Left hindlimb (tissue), 1 donor: ENCODE results near the gene SPTBN2.
"Not testable (repeated sequence)": the region's sequence is repeated elsewhere in the genome, so short reads cannot be mapped to it uniquely, and the experiment has no call there.

ENCODE experiments used
- DNase-seq: peaks from one replicate; pipeline ENCODE4 v3.0.0-alpha.2; 2018

Gene SPTBN2

DNA sequence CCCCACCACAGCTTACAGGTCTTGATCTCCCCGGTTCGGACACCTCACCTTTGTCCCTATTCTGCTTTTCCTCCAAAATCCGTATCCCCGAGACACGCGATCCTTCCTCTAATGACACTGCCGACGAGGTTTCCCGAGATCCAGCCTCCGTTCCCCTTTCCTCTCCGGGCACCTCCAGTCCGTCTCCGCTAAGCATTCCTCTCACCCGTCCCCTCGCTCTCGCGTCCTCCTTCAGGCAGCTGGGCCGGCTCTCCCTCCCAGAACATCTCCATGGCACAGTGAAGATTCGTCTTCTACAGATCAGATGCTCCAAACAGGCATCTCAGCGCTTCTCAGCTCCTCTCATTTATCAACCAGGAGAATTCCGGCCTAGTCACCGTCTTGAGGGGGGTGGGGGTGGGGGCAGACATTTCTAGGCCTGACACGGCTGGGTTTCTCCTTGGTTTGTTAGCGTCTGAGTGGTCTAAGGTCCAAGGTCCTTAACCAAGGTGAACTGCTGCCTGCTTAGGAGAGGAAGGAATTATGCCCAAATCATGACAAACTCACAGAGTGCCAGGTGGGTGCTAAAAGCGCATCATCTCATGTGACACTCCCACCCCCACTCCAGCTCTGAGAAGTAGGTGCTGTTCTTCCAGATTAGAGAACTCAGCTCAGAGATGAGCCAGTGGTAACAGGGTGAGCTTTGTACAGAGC lies at the start of gene SPTBN2:
TSS of gene SPTBN2 (minus strand) at position 524 of the 693 bp plus-strand sequence. CDS start 7,976 bp downstream, outside the sequence.
- DNase-seq: no peak

DNA sequence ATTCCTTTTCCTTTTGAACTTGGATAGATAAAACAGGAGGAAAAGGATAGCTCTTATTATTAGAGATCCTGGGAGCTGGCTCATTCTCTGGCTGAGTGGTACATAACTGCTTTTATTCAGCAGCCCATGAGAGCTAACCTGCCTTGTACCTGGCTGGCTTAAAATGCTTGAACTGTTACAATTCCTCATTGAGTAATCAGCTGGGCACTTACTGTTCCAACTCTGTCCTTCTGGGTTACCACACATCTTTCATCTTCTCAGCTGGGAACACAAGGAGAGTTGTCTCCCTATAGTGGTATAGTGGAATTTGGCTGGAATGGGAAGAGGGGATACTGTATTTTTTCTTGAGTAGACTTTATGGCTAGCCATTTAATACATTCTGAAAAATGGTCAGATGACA lies 39.8 kb upstream of the SPTBN2 start:
- no peak for DNase-seq

DNA sequence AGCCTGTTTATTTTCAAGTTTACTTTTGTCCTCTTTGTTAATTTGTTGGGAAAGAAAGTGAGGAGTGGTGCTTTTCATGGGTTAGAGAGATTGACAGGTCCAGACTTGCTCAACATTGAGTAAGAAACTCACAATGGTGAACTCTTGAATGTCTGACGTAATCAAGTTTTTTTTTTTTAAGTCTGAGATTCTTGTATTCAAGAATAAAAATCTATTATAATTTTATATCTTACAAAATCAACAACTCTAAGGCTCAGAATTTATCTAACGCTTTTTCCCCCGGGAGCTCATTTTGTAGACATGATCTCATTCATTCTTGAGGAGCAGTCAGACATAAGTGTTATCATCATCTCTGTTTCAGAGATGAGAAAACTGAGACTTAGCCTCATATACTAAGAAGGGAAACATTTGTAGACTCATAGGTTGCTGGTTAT lies 39.1 kb upstream of the SPTBN2 start:
- DNase-seq: no peak

DNA sequence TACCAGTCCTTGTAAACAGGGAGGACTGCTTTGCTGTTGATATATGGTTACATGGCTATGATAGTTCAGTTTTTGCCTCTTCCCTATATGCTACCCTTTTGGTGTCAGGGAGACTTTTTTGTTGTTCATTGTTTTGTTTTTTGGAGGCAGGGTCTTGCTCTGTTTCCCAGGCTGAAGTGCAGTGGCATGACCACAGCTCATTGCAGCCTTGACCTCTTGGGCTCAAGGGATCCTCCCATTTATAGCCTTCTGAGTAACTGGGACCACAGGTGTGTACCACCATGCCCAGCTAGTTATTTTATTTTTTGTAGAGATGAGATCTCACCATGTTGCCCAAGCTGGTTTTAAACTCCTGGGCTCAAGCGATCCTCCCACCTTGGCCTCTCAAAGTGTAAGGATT lies 38.6 kb upstream of the SPTBN2 start:
- no peak for DNase-seq

DNA sequence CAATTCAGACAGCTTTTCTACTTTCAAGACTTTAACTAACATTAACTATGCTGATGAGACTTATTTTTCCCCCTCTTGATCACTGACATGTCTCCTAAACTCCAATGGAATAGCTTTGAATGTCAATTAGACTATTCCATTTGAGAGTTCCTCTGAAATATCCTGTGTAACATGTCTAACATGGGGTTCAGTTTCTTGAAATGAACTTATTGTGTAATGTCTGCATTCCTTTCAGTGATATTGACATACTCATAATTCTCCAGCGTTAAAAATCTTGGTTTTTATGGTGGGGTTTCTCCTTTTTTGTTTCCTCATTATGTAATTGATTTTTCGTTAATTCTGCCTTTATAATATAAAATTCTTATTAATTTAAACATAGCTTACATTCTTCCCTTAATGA lies 37.7 kb upstream of the SPTBN2 start:
- no peak for DNase-seq

DNA sequence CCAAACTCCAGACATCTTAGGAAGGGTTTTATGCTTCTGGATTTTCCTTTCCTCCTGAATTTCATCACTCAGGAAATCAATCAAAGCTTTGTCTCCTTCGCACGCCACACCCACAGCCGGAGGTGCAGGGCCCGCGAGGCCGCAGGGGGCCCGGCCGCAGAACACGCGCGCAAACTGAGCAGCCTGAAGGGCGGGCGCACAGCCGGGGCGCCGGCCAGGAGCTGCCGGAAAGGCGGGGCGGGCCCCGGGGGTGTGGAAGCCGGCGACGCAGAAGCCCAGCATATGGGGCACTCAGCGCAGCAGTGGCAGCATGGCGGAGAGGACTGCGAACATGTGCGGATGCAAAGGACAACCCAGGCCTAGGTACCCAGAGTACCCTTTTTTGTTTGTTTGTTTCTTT lies 33.1 kb upstream of the SPTBN2 start:
- no peak for DNase-seq

DNA sequence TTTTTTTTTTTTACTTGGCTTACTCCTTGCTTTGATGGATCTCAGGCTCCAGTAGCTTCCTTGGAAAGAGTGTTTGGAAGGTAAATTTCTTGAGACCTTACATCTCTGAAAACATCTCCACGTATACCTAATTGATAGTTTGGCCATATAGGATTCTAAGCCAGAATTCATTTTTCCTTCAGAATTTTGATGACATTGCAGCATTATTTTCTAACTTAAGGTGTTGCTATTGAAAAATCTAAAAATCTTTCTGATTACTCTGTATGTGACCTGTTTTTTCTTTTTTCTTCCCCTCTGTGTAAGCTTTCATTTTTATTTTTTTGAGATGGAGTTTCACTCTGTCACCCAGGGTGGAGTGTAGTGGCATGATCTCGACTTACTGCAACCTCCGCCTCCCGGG lies 23.1 kb upstream of the SPTBN2 start:
- DNase-seq: no peak

DNA sequence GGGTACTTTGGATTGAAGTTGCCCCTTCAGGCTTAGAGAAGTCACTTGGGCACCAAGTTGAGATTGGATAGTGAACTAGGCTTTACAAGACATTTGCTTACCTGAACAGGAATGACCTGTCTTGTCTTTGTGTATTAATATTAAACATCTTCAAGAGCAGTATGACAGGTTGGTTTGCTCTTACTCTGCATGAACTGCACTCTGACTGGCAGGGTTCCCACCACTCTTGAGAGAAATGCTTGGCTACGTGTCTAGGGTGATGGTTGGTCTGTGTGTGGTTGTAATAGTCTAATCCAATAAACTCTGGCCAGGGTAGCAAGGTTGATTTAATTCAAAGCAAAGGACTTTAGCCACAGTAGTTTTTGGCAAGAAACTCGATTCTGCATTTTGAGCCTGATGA lies 20.1 kb upstream of the SPTBN2 start:
- no peak for DNase-seq

DNA sequence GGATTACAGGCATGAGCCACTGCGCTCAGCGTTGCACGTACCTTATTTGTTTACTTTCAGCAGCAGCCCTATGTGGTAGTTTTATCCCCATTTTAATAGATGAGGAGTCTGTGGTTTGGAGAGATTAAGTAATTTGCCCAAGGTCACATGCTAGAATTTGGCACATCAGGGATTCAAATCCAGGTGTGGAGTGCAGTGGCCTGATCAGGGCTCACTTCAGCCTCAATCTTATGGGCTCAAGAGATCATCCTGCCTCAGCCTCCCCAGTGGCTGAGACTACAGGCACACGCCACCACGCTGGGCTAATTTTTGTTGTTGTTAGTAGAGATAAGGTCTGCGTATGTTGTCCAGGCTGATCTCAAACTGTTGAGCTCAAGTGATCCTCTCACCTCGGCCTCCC lies 18.5 kb upstream of the SPTBN2 start:
- DNase-seq: no peak

DNA sequence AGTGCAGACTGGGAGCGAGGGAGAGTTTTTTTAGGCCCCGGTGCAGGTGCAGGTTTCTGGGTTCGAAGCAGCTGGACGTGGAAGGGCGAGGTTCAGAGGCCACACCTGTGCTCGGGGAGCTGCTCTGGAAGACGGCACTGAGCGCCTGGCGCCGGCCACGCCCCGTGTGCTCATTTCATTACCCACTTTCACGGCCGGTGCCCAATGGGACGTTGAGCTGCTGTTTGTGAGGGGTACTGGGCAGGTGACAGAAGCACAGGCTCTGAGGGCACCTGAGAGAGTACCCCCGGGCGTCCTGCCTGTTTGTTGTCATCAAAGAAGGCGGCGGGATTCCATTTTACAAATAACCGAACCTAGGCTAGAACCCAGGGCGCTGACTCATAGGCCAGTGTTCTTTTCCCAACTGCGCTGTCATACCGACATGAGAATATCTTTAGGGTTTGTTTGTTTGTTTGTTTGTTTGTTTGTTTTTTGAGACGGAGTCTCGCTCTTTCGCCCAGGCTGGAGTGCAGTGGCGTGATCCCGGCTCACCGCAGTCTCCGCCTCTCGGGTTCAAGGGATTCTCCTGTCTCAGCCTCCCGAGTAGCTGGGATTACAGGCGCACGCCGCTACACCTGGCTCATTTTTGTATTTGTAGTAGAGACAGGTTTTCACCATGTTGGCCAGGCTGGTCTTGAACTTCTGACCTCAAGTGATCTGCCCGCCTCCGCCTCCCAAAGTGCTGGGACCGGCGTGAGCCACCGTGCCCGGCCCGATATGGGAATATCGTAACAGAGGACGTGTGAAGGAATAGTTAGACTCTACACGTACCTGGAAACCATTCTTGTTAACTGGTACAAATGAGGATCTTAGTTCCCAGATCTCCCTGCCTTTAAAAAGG lies 16.6 kb upstream of the SPTBN2 start:
- DNase-seq: no peak

DNA sequence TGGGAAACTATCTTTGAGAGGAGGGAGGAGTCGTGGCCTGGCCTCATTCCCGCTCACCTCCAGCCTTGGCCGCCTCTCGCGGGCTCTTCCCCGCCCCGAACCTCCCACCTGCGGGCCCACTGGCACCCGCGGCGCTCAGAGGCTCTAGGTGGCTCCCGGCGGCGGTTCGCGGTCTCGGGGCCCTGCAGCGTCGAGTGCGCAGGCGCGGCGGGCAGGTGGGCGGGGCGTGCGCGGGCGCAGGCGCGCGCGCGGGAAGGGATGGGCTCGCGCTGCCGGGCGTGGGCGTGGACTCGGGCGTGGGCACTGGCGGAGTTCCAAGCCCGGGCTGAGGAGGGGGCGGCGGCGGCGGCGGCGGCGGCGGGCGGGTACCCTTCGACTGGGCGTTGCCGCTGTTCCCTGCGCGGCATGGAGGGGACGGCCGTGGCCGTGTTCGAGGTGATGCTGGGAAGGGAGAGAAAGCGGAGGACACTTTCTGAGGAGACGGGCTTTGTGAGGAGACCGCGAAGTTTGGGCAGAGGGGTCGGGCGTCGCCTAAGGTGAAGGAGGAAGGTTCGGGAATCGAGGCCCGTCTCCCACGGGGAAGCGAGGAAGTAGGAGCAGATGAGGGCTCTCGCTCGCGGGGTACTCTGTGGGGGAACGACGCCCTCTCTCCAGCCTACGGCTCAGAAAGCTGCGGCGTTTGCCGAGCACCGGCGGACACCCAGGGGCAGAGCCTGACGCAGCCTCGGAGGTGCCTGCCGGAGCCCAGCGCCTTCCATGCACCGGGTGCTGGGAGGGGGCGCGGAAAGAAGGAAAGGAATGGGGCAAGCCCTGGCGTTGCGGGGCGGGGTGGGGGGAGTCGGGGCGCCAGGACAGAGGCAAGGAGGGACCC lies 15.7 kb upstream of the SPTBN2 start:
- DNase-seq: peak; percentile 86

DNA sequence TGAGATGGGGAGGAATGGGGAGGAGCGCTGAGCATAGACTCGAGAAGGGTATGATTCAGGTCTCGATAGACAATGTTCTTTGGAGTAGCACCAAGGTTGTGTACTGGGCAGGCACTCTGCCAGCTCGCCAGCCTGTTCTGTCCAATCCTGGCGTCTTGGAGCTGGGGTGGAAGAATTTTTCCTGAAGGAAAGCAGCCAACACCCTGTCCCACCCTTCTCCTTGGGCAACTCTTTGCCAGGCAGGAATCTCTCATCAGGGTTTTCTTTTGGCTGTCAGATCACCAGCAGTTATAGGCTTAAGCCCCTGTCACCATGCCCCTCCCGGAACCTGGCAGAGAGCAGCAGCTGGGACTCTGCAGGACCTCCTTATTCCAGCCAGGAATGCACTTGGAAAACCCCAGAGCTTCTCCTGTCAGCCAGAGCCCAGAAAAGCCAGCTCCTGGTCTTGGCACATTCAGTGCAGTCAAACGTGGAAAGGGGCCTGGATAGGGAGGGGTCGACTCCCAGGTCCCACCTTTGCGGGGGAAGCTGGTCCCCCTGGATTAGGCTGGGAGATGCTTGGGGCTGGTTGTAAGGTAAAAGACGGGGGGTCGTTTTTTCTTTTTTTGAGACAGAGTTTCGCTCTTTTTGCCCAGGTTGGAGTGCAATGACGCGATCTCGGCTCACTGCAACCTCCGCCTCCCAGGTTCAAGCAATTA lies 14.4 kb upstream of the SPTBN2 start:
- DNase-seq: no peak

DNA sequence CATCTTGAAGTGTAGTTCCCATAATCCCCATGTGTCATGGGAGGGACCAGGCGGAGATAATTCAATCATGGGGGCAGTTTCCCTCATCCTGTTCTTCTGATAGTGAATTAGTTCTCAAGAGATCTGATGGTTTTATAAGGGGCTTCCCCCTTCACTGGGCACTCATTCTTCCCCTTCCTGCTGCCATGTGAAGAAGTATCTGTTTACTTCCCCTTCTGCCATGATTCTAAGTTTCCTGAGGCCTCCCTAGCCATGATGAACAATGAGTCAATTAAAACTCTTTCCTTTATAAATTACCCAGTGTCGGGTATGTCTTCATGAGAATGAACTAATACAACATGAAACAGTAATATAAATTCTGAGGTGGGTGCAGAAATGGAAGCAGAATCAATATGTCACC lies 12.1 kb upstream of the SPTBN2 start:
- no peak for DNase-seq

DNA sequence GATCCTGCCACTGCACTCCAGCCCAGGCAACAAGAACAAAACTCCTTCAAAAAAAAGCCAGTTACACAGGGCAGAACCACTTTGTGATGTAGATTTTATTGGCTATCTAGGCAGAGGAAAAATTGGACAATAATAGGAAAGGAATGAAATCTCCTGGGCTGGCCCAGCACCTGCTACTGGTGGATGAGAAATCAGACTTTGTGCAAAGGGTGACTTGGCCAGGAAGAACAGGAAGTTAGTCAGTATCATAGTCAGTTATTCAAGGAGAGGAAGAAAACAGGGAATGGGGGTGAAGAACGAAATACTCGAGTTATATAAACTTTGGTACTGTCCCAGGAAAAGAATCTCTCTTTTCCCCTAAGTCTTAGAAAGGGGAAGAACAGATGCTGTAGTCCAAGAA lies 11.0 kb upstream of the SPTBN2 start:
- DNase-seq: no peak

DNA sequence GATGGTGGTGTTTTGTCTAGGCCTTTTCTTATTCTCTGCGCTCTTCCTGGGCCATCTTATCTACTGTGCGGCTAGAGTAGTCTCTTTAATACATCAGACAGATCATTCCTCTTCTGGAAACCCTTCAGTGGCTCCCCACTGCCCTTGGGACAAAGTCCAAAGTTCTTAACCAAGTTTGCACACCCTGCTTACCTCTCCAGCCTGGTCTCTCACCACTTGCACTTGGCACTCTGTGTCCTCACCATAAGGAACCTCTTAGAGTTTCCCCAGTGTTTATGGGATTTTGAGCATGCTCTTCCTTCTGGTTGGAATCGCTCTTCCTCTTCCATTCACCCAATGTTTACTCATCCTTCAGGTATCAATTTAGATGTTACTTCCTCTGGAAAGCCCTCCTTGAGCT lies 5.2 kb upstream of the SPTBN2 start:
- DNase-seq: no peak

DNA sequence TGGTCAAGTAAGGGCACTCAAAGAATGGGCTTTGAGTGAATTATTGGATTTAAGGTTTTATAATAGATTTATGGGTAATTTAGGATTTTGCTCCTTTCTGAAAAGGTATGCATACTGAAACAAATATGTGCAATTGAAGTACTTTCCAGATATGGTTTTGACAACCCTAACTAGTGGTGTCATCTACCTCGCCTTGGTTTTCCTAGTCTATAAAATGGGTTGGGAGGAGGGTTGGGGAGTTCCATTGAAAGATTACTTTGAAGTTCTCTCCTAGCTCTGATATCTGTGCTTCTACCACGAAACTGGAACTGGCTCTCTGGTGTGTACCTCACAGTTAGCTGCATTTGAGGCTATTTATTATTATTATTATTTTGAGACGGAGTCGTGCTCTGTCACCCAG lies 431 bp upstream of the SPTBN2 start:
- DNase-seq: no peak

DNA sequence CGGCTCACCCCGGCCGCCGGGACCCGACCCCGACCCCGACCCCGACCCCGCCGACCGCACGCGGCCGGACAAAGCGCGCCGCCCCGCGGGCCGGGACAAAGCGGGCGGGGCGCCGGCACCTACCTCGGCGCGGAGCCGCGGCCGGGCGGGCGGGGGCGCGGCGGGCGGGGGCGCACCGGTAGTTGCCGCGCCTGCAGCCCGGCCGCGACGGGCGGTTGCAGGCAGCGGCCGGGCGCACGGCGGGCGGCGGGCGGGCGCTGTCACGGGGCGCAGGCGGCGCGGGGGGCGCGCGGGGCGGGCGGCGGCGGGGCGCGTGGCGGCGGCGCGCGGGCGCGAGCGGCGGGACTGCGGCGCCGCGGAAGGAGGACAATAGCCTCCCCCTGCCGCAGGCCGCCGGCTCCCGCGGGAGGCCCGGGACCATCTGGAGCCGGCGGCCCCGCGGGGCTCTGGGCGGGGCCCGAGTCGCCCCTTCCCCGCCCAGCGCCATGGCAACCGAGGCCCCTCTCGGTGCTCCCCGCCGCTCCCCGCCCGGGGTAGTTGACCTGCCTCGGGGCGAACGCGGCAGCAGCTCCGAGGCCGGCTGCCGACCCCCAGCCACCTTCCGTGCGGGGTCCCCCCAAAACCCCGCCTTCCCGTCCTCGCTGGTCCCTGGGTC lies 851 bp downstream of the SPTBN2 start:
- no peak for DNase-seq

DNA sequence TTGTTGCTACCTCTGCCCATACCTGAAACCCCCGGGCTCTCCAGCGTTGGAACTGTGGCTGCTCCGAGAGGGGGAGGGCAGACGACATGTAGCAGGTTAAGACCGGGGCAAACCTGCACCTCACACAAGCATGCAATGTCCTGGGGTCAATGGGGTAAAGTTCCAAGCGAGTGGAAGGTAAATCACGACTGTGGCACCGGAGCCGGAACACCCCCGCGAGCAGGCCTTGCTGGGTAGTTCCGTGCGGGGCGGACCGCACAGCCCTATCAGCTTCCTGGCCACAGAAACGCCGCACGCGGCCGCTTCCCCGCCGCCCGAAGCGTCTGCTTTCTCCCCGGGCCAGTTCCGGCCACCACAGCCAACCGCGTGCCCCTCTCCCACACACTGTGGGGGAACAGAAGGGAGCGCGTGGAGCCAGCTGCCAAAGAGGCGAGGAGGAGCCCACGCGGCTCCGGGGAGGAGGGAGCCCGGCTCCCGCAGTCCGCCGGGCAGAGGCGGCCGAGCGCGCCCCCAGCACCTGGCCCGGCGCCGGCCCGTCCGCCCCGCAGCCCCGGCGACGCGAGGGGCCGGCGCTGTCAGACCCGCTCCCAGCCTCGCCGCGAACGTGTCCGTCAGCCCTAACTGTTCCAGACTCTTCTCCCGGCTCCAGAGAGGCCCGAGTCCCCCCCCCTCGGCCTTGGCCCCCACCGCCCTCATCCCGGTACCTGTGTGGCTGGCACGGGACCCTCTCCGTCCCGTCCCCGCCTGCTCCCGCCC lies 1.6 kb downstream of the SPTBN2 start:
- no peak for DNase-seq

DNA sequence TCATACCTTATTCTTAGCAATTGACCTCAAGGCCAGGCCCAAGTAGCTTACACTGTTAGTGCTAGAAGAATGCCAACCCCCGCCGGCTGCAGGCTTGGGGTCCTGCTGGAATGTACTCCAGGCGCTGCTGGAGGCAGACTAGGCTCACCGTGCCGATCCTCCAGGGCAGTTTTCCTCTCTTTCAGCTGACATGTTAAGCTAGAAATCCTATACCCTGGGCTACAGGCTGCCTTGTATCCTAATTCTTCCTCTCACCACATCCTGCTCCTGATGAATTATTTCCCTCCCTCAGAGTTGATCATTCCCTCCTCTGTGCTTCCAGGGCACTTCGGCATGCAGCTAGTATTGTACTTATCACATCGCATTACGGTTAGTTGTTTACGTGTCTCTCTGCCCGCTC lies 3.4 kb downstream of the SPTBN2 start:
- DNase-seq: no peak

DNA sequence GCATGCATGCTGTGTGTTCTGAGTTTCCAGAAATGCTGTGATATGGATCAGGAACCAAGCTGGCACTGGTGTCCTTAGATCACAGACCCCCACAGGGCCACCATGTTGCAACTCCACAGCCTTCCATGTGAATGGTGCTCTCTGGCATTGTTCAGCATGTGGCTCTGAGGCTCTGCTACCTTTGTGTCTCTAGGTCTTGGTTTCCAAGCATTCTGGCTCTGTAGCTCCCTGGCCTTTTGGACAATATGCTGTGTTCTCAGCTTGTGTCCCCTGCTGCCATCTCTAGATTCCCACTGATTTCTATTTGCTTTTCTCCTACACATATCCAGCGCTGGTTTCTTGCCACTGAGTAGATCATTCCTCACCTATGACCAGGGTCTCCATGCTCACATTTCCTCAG lies 3.9 kb downstream of the SPTBN2 start:
- DNase-seq: no peak

DNA sequence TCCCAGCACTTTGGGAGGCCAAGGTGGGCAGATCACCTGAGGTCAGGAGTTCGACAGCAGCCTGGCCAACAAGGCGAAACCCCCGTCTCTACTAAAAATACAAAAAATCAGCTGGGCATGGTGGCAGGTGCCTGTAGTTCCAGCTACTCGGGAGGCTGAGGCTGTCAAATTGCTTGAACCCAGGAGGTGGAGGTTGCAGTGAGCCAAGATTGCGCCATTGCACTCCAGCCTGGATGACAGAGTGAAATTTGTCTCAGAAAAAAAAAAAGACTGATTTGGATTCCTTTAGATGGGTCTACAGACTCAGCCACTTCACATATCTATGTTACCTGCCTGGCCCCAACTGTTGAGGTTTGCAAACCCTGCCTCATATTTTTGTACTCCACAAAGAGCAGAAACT lies 4.8 kb downstream of the SPTBN2 start:
- DNase-seq: not testable (repeated sequence)
